GM18508 (cell line): ENCODE measurements around the gene BSCL2.
"Not testable (repeated sequence)": the region's sequence is repeated elsewhere in the genome, so short reads cannot be mapped to it uniquely, and the experiment has no call there.

Source experiments
- ATAC-seq: cut with Tn5 transposase; IDR thresholded peaks from one replicate; pipeline ENCODE4 v1.9.1; 2021; ENCODE audit warnings: moderate number of reproducible peaks; ENCODE audit not compliant: insufficient read depth, unreplicated experiment

Gene BSCL2

DNA sequence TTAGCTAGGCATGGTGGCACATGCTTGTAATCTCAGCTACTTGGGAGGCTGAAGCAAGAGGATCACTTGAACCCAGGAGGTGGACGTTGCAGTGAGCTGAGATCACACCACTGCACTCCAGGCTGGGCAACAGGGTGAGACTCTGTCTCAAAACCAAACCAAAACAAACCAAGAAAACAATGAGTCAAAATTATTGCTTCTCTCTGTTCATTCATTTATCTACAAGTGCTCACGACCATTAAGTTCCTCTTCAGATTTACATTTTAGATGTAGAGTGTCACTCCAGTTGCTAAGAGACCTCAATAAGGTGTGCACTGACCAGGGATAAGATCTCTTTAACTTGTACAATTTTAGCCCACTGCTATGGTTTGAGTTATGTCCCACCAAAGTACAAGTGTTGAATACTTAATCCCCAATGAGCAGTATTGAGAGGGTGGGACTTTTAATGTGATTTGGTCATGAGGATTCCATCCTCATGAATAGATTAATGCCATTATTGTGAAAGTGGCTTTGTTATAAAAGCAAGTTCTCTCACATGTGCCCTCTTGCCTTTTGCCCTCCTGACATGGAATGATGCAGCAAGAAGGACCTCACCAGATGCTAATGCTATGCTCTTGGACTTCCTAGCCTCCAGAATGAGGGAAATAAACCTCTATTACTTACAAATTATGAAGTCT is 12.2 kb upstream of the BSCL2 start:
- no peak for ATAC-seq

- ATAC-seq: no peak
These were observed 9.6 kb upstream of the BSCL2 start for GRCh38 chr11:62716816-62717215.

DNA sequence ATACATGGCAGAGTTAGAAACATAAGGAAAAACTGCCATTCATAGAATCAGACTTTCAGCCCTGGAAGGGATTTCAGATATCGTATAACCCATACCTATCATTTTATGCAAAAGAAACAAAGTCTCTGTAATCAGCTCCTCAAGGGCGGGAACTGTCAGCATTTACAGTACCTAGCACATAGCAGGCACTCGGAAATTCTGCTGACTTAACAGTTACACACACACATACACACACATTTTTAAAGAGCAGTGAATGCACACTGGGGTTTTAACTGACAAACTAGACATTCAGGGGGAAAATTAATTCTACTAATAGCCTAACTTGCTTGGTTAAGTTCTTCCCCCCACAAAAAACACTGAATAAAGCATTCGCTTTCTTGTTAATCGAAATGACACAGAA is 9.0 kb upstream of the BSCL2 start:
- ATAC-seq: no peak

DNA sequence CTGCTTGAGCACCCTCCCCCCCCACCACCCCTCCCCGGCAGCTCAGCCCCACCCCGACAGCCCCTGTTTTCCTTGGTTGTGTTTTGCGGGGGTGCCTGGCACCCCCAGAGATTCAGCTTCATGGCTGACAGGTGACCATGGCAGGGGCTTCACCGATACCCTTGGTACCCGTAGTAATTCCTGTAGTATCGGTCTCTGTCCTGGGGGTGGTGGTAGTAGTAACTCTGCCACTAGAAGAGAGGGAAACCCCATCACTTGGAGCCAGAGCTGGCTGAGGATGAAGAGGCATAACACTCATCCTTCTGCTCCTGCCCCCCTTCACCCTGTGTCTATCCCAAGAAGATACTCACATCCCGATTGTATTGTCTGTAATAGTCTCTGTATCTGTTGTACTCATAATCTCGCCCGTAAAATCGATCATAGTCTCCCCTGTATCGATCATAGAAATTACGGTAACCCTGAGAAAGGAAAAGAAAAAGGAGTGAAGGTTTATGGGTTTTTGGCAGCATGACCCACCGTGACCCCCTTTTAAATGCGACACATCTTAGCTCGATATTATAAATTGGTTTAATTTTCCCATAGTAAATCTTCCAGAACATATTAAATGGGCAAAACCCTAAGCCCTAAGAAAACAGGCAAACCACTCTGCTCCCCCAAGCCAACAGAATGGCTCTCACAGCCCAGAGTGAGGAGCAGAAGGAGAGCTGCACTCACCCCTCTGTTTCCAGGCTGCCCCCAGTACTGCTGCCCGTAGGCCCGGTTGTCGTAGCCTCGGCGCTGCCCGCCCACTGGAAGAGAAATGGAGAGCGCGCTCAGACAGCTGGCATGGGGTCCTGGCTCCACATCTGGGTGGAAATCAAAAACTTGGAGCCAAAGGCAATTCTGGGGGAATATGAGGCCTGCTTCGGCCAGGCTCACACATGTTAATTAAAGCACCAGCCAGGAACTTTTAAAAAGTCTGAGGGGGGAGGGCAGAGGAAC is 8.2 kb upstream of the BSCL2 start:
- no peak for ATAC-seq

GRCh38 chr11:62713343-62713742 is 6.1 kb upstream of the BSCL2 start:
- ATAC-seq: no peak

DNA sequence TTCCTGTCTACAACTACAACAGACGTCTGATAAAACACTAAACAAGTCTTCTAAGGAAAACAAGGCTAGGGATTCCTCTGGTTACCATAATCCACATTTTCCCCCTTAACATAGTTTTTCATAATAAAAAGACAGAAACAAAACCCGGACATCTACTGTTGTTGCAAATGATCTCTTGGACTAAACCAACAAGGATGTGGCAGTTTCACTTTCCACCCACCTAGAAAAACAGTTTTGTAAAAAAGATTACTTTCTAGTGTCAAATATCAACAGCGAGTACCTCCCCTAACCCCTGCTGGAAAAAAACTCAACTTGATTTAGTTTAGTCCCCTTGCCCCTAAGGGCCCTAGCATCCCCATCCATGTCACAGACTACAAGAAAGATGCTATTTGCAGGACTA is 5.6 kb upstream of the BSCL2 start:
- ATAC-seq: no peak

GRCh38 chr11:62712276-62712812 is 5.1 kb upstream of the BSCL2 start:
- ATAC-seq: no peak

GRCh38 chr11:62710001-62710345 is 2.7 kb upstream of the BSCL2 start:
- ATAC-seq: no peak

DNA sequence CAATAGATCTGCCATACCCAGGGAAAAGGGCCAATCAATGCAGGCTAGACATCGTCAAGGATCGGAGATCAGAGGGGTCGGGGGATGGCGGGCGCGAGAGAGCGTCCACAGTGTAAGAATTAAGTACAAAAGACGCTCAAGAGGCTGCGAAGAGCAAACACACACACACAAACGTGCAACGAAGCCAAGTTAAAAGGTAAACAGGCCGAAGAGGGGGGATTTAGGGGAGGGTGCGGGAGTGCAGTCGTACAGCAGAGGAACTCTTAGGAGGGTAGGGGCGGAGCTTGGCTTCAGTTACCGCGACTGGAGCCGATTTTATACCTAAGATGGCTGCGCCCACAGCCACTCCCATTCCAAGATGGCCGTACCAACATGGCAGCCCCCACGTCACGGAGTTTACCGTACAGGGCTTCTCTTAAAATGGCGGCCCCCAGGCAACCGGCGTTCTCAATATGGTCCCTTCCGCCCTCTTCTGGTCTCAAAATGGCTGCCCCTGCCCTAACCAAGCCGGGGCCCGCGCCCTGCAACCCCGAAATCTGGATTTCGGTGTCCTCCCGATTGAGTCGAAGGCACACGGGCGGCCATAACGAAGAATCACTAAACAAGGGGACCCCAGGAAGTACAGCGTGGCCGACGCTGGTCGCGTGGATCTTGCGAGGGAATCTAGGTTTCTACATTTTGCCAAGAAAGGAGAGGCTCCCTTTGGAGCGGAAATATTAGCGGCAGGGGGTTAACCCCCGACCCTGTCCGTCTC is 2.2 kb upstream of the BSCL2 start:
- peak; percentile 43 for ATAC-seq

DNA sequence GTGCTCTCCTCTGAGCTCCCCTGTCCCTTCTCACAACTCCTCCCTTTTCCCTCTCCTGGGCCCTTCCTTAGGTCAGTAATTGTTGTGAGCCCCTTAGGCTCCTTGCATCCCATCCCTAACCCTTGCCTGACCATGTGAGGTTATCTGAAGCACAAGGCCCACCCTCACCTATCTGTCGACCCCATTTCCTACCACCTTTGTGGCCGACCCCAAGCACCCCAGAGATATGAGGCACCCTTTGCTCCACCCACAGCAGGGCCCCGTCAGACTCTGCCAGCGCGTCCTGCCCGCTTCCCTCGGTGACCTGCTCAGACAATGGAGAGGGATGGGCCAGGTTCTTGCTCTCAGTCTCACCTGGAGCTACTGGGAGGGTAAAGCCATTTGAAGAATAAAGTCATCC is 1.6 kb upstream of the BSCL2 start:
- ATAC-seq: no peak

- no peak for ATAC-seq
These were observed 1.2 kb upstream of the BSCL2 start for GRCh38 chr11:62708392-62708791.

DNA sequence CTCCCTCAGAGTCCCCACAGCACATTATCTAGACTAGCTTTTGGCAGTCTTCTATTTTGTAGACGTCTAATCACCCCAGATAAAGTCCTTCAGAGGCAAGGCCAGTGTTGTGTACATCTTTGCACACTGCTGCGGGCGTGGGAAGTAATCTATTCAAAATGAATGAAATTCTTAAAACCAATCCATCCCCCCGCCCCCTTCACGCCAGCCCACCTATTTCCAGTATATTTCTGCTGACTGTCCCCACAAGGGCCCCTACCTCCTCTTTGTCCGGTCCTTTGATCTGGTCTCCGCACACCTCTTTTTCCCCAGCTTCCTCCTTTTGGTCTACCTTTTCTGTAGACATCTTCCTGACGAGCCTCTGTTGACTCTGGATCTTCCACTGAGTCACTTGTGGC is 375 bp downstream of the BSCL2 start:
- no peak for ATAC-seq

DNA sequence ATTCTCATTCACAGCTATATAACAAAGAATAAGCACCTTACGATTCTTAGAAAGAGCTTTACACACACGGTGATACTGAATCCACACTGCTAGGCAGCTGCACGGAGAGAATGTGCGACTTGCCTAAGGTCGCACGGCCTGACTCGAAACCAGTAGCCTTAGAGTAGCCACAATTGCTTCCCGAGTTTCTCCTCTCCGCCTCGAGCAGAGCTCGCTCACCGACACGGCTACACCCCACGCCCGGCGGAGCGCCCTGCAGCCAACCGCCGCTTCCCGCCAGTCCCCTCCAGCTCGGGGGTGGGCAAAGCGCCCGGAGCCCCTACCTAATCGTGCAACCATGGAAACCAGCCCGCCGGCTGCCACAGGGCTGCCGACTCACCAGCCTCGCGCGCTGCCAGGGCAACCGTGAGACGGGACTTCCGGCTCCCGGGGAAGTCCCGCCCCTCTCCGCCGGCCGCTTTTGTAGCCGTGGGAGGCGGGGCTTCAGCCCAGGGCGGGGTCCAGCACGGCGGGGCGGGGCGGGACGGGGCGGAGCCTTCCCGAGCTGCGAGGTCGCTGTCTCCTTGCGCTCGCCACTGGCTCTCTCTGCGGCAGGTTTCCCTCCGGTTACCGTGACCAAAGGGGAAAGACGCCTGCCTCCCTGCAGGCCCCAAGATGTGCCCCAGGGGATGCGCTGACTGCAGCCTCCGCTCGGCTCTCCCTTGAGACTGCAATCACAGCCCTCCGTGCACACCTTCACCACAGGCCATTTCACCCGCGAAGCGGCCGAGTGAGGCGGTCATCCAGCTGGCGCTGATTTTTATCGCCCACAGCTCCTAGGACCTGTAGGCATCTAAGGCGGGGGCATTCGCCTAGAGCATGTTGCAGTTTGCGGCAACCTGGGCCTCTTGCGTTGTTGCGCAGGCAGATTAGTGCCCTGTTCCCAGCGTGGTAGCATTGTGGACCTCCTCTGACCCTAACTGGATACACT is 1.1 kb downstream of the BSCL2 start:
- ATAC-seq: no peak

DNA sequence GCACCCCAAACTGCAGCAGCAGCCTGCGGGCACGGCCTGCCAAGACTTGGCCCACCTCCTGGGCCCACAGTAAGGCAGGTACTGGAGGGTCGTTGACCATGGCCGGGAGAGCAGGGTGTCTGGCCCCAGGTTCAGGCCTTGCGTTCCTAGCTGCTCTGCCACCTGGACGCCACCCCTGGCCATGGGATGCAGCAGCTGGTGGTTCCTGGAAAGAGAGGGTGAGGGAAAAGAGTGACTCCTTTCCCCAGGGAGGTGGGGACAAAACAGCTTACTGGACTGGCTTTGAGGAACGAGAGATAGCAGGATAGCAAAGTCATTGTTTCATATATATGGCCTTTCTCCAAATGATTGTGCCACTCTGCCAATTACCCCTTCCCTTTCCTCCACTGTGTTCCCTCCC is 1.8 kb downstream of the BSCL2 start:
- ATAC-seq: no peak

DNA sequence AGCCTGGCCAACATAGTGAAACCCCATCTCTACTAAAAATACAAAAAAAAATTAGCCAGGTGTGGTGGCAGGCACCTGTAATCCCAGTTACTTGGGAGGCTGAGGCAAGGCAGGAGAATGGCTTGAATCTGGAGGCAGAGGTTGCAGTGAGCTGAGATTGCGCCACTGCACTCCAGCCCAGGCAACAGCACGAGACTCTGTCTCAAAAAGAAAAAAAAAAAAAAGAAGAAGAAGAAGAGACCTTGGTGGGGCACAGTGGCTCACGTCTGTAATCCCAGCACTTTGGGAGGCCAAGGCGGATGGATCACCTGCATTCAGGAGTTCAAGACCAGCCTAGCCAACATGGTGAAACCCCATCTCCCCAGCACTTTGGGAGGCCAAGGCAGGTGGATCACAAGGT is 3.3 kb downstream of the BSCL2 start:
- not testable (repeated sequence) for ATAC-seq

DNA sequence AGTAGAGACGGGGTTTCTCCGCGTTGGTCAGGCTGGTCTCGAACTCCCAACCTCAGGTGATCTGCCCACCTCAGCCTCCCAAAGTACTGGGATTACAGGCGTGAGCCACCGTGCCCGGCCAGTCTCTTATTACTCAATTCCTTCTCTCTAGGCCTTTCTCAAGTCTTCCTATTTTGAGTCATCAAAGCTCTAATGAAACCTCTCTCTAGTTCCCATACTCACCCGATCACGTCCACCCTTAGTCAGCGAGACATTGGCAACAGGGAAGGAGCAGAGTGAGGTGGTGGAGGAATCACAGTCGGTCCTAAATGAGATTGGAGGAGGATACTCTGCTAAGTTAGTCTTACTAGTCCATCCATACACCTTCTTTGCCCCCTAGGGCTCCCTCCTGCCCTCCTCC is 5.0 kb downstream of the BSCL2 start:
- no peak for ATAC-seq

DNA sequence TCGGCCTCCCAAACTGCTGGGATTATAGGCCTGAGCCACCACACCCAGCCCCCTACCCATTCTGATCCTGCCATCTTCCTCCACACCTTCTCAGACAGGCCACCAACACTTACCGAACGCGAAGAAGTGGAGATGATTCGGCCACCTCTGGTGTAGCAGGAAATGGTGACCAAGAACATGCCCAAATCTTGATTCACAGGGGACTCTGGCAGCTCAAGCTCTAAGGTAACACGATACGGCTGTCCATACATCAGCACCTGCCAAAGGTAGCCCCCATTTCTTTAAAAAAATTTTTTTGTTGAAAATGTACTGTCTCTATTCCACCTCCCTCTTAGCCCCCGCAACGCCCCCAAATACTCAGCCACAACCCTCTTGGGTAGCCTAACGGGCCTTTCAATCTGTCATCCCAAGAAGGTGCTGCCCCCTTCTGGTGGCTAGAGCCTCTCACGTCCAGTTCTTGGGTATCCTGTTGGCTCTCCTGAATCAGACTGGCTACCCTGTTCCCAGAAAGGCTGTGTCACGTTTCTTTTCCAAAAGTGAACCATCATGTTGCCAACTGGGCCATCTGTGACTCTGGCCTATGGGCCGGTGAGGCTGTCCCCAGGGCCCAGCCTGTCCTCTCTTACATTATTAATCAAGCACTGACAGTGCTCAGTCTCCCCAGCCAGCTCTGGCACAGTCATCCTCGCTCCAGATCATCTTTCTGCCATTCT is 12.6 kb downstream of the BSCL2 start:
- ATAC-seq: no peak

DNA sequence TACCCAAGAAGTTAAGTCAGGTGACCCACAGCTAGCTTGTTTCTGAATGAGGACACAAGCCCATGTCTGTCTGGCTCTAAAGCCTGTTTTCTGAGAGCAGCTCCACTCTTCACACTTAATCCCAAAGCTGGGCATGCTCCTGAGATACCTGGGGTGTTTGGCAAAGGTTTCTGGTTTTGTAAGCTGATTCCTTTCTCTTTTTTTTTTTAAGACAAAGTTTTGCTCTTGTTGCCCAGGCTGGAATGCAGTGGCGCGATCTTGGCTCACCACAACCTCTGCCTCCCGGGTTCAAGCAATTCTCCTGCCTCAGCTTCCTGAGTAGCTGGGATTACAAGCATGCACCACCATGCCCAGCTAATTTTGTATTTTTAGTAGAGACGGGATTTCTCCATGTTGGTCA is 13.6 kb downstream of the BSCL2 start:
- not testable (repeated sequence) for ATAC-seq
